ENCODE data around the gene COL4A1.

COL4A1 gene

DNA sequence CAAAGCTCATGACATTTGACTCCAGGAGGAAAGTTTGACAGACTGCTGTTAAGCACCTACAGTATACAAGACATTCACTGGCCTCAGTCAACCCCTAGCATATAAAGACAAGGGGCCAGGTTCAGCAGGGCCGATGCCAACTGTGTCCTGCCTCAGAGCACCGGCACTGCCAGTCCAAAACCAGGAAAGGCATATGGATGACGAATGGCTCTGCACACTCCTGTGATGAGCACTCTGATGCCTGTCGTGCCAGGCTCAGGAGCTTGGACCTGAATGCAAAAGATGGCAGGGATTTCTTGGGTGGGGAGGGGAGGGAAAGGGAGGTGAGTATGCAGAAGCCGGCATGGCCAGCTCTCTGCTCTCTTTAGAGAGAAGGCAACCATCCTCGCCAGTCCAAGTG, 38.9 kb downstream of the COL4A1 start:
- no peak for TF ChIP-seq POLR2A (IDR thresholded peaks at IDR 0.05; ENCODE audit: low read length)
- TF ChIP-seq GATA1 (IDR thresholded peaks at IDR 0.05; ENCODE audit: low read depth, low read length), result no peak
- no peak for DNase-seq

DNA sequence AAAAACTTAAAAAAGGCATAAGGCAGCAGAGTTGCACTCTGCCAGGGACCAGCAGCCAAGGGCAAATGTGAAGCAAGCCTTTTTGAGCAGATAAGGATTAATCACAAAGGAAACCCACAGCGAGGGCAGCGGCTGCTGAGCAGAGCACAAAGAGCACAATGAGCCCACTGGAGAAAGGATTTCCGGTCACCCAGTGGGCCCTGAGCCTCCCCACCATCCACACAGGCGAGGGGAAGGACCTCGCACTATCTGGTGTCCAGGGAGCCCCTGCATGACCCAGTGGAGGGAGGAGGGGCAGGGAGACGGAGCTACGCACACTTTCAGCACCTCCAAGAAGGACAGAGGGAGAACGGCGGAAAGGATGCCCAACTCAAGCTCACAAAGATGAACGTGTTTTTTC, 40.0 kb downstream of the COL4A1 start:
- TF ChIP-seq POLR2A (IDR thresholded peaks at IDR 0.05; ENCODE audit: low read length) (no peak), GATA1 (IDR thresholded peaks at IDR 0.05; ENCODE audit: low read depth, low read length) (no peak)
- no peak for DNase-seq

DNA sequence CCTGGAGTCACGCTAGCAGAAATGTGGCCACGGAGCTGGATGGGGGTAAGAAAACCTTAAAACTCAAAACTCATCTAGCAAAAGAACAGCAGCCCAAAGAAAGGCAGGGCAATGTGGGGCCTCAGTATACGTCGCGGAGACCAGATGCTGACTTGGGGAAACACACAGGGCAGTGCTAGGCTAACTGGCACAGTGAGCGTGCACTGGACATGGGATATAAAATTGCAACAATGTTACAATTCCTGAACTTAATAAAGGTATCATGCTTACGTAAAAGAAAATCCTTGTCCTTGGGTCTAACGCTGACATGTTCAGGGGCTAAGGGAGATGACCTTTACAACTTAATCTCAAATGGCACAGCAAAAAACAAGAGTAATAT, 40.5 kb downstream of the COL4A1 start:
- TF ChIP-seq GATA1 (IDR thresholded peaks at IDR 0.05; ENCODE audit: low read depth, low read length) (no peak), POLR2A (IDR thresholded peaks at IDR 0.05; ENCODE audit: low read length) (no peak)
- DNase-seq, result no peak

DNA sequence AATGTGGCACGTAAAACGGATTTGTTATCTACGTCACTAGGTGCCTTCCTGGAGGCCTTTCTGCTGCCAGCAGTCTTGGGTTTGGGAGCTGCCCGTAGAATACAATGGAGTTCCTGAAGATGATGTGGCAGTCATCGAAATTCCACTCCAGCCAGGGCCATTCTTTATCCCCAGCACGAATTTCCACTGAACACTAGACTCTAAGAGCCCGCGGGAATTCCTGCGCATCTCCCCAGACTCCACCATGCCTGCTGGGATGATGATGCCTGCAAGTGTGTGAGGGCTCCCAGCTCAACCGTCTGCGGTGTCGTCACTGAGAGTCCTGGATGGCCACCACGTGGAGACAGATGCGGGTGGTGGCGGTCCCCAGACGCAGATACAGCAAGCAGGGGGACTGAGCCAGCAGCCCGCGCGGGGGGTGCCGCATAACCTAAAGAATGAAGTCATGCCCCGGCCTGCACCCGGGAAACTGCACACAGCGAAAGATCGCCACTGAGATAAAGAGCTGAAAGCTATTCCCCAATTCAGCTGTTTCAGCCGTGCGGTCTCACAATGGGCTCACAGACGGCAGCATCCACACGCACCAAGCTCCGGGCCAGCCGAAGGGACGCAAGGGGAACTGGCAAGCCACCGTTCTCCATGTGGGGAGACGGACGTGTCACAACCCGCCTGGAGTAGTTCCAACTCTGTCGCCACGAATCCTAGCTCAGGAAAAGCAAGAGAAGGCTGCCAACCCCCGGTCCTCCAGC, 41.1 kb downstream of the COL4A1 start:
- no peak for TF ChIP-seq POLR2A (IDR thresholded peaks at IDR 0.05; ENCODE audit: low read length)
- TF ChIP-seq GATA1 (IDR thresholded peaks at IDR 0.05; ENCODE audit: low read depth, low read length), result no peak
- no peak for DNase-seq

DNA sequence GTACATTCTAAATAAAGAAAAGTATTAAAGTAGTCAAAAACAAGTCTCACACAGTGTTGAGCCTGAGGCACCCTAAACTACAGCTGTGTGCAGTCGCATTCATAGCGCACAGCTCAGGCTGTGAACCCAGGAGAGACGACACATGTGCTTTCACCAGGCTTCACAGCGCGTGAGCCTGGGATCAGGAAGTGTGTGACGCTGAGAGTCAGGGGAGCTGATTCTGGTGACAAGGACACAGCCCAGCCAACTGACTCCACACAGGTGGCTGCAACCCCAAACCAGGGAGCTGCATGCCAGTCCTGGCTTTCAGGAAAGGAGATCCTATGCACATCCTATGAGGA, 41.6 kb downstream of the COL4A1 start:
- TF ChIP-seq POLR2A (IDR thresholded peaks at IDR 0.05; ENCODE audit: low read length) (no peak), GATA1 (IDR thresholded peaks at IDR 0.05; ENCODE audit: low read depth, low read length) (no peak)
- no peak for DNase-seq

DNA sequence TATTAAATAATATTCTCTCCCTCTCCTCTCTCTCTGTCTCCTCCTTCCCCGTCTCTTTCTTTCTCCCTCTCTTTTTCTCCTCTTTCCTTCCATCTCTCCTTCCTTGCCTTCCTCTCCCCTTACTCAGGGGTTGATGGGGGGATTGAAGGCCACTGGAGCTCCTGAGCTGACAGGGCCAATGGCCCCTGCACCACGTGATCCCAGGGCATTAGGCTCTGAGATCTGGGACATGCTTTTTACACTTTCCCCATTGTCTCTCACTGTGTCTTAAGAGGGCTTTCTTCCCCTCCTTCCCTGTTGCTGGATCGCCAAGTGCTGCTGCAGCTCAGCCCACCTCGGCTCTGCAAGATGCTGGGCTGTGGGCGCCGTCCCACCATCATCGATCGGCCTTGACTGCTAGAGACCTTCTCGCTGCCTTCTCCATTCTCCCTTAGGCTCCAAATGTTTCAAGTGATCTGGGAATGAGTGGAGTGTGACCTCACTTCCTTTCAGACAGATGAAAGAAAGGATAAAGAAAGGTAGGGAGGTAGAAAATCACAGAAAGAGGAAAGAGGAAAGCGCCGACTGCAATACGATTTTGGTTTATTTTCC, 42.2 kb downstream of the COL4A1 start:
- TF ChIP-seq GATA1 (IDR thresholded peaks at IDR 0.05; ENCODE audit: low read depth, low read length) (no peak), POLR2A (IDR thresholded peaks at IDR 0.05; ENCODE audit: low read length) (no peak)
- DNase-seq, result no peak

DNA sequence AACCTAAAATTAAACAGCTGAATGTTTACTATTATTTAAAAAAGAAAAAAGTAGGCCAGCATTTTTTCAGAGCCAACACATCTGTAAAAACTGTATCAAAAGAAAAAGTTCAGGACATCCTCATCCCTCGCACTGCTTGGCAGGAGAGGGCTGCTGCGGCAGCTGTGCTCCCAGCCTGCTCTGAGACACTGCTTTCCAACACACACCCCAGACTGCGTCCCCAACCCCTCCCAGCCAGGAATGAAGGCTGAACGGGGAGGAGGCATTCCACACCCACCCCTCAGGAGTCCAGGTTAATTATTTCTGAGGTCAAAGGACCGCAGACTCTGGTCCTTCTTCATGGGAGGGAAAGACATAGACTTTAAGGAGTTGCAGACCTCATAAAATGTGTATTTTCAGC, 43.1 kb downstream of the COL4A1 start:
- no peak for TF ChIP-seq POLR2A (IDR thresholded peaks at IDR 0.05; ENCODE audit: low read length)
- no peak for TF ChIP-seq GATA1 (IDR thresholded peaks at IDR 0.05; ENCODE audit: low read depth, low read length)
- no peak for DNase-seq

DNA sequence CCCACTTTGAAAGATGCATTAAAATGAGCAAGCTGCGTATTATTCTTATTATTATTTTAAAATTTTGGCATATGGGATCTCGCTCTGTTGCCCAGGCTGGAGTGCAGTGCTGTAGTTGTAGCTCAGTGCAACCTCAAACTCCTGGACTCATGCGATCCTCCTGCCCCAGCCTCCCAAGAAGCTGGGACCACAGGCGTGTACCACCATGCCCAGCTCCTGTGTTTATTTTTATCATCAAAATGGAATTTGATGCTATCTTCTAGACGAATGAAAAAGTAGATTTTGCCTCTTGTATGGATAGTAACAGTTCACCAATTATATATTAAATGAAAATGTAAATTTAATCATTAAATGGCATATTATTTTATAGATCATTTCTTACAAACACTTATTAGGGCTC, 43.6 kb downstream of the COL4A1 start:
- TF ChIP-seq GATA1 (IDR thresholded peaks at IDR 0.05; ENCODE audit: low read depth, low read length) (no peak), POLR2A (IDR thresholded peaks at IDR 0.05; ENCODE audit: low read length) (no peak)
- DNase-seq, result no peak

DNA sequence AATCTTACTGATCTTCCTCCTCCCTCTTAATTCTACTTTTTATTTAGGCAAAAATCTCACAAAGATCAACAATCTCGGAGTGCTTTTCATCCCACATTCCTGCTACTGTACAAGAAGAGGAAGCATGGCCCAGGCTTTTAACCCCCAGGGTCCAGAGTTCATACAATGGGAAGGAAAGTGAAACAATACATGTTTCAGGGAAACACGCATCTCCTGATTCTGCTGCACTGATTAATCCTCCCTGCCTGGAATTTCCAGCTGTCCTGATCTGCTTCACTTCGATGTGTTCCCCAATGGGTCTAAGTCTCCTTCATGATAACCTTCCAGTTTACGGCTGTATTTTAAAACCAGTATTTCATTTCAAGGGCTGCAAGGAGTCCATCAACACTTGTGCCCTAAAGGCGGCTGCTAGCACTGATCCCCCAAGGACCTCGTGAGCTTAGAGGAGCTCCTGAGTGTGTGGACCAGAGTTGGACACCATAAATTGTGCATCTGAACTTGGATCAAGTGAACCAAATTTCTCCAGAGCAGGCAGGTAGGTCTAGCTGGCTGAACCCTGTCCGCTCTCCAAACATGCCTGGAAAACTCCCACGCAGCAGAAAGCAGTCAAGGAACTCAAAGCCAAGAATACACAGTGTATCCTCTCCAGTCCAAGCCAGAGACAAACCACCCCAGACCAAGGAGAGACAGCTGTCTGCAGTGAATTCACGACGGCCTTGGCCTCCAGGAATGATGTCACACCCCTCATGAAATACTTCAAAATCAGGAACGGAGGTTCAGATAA, 44.3 kb downstream of the COL4A1 start:
- DNase-seq, result no peak
- TF ChIP-seq GATA1 (IDR thresholded peaks at IDR 0.05; ENCODE audit: low read depth, low read length), result no peak
- TF ChIP-seq POLR2A (IDR thresholded peaks at IDR 0.05; ENCODE audit: low read length), result no peak

DNA sequence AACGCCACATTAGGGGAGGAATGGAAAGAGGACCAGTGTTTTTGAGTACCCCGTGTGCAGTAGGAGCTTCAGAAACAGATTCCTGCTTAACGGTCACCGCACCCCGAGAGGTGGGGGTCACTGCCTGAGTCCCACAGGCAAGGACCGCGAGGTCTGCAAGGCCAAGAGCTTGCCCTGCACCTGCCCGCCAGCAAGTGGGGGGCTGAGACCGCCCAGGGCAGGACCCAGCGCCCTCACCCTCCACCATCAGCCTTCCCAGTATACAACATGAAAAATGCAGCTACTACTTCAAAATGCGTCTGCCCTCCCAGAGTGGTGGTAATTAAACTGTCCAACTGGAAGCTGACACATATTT, 44.9 kb downstream of the COL4A1 start:
- no peak for DNase-seq
- TF ChIP-seq POLR2A (IDR thresholded peaks at IDR 0.05; ENCODE audit: low read length) (no peak), GATA1 (IDR thresholded peaks at IDR 0.05; ENCODE audit: low read depth, low read length) (no peak)

DNA sequence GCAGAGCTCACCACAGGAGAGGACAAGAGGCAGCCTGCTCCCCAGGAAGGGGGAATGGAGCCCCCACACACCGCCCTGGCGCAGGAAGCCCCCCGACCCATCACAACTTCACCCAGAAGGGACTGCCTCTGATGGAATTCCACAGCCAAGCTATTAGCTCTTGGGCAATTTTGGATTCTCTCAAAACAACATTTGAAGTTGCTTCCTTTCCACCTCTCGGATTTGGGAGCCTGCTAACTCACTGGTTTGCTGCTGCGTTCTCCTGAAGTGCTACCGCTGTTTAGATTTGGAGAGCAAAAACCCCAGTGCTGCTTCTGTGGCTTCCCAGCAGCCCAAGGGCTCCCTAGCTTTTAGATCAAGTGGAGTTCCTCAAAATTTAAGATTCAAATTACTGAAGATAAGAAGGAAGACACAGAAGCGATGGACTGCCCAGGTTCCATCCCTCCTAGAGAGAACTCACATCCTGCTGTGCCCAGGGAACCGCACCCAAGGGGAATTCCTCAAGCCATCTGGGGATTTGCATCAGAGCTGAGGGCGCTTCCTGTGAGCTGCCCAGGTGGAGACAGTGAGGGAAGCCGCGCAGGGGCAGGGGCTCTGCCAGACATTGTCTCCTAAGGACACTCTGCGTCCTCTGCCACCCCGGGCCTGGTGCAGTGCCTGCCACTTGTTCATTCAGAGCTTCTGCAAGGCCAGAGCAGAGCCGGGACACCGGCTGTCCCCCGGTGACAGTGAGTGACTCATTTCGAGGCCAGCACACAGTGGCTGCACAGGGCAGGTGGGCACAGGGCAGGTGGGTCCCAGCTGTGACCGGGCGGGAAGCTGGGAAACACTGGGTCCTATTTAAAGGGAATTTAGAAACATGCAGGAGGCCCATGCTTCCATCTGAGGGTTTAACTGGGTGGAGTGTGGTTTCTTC, 45.5 kb downstream of the COL4A1 start:
- no peak for TF ChIP-seq POLR2A (IDR thresholded peaks at IDR 0.05; ENCODE audit: low read length)
- no peak for DNase-seq

DNA sequence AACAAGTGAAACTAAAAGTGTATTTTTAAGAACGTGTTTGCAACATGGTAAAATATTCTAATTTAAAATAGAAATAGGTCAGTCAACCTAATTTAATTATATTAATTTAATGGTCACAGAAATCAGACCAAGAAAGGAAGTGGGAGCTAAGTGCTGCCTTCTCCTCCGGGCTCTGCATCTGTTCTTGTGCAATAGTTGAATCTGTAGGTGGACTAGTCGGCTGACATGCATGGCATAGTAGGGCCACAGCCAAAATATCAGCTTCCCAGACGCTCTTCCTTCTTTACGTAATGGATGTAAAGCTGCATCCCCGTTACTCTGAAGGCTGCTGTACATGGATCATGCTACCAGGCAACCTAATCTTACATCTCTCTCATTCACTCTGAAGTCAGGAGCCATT, 47.3 kb downstream of the COL4A1 start:
- no peak for DNase-seq
- TF ChIP-seq GATA1 (IDR thresholded peaks at IDR 0.05; ENCODE audit: low read depth, low read length) (no peak), POLR2A (IDR thresholded peaks at IDR 0.05; ENCODE audit: low read length) (no peak)

DNA sequence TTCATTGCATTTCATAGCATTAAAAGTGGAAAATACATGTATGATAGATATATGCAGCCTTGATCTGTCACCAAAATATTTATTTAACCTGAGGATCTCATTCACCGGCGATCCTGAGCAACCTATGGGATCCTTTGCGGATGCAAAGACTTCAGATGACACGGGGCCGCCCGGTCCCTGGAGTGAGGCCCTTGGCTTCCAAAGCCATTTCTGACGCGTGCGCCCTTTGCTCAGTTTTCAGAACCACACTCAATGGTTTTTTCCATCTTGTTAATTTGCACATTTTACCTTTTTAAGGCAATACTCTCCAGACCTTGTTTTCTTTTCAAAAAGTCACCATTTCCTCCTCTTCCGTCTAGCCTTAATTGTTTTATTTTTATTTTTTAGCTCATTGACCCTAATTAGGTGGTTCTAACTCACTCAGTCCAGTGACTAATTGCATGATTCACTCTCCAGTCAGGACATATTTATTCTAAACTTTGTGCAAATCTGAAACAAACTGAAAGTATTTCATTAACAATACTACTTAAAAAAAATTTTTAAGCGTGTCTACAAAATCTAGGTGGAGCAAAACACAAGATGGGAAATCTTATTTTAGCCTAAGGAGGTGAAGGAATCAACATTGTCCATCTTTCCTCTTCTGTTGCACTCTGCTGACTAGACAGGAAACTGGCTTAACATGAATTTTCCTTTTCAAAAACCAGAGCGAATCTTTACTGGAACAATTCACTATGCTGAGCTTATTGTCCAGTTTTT, 47.9 kb downstream of the COL4A1 start:
- TF ChIP-seq GATA1 (IDR thresholded peaks at IDR 0.05; ENCODE audit: low read depth, low read length) (no peak), POLR2A (IDR thresholded peaks at IDR 0.05; ENCODE audit: low read length) (no peak)
- no peak for DNase-seq
